ENCODE measurements around the gene SVBP. TPM values are rescaled to one million over a fixed set of nuclear protein-coding genes. Genes with fewer than 3 reads are reported as not detected.
"Not testable (repeated sequence)": the region's sequence is repeated elsewhere in the genome, so short reads cannot be mapped to it uniquely, and the experiment has no call there.

SVBP gene, protein sequence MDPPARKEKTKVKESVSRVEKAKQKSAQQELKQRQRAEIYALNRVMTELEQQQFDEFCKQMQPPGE
- total RNA-seq = 18.7 and 20.0 TPM in 2 replicates

DNA sequence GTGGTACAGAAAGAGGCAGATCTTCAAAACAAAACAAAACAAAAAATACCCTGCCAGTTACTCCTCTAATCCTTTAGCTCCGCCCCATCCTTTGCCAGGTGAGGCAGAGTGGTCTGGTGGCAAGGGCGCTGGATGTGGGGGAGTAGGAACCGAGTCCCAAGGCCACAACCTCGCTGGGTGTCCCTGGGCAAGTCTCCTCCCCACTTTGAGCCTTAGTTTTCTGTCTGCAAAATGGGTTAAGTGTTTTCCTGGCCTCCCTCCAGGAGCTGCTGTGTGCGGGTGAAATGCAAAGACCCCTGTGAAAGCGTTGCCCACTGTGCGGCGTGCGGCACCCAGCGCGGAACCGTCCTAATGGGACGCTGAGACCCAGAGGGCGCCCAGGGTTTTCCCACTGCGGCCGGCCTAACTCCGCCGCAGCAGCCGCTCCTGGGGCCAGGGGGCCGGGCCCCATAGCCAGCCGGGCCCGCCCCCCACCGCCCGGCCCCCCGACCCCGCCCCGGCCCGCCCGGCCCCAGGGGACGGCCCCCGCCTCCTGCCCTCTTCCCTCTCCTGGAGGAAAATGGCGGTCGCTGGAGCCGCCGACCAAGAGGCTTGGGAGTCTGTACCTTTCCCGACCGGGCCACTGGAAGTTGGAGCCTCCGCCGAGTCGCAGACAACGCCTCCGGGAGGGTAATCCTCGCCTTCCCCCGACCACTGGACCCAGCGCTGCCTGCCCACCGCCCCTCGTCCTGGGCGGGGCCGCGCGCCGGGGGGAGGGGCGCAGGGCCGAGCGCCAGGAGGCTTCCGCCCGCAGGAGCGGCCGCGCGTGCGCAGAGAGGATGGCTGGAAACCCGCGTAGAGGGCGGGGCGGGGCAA is at the start of gene SVBP, which contains the start of gene ERMAP:
Gene SVBP, minus strand, starts transcription at position 813 of the 855 bp plus-strand sequence. CDS start 853 bp downstream, outside the sequence.
Gene ERMAP, plus strand, starts transcription at position 538 of the 855 bp plus-strand sequence. CDS start 13,327 bp downstream, outside the sequence.
- peak; percentile 89 to 93 for DNase-seq (ENCODE audit: low read depth in 2 of 2)

- no peak for DNase-seq (ENCODE audit: low read depth in 2 of 2)
Measured at GRCh38 chr1:42866549-42866948, 49.4 kb upstream of the SVBP start.

- no peak for DNase-seq (ENCODE audit: low read depth in 2 of 2)
Measured at GRCh38 chr1:42861014-42861399, 43.8 kb upstream of the SVBP start.

- no peak for DNase-seq (ENCODE audit: low read depth in 2 of 2)
Measured at GRCh38 chr1:42860339-42861013, 43.3 kb upstream of the SVBP start.

GRCh38 chr1:42859366-42859765 is 42.2 kb upstream of the SVBP start:
- not testable (repeated sequence) for DNase-seq (ENCODE audit: low read depth in 2 of 2)

DNA sequence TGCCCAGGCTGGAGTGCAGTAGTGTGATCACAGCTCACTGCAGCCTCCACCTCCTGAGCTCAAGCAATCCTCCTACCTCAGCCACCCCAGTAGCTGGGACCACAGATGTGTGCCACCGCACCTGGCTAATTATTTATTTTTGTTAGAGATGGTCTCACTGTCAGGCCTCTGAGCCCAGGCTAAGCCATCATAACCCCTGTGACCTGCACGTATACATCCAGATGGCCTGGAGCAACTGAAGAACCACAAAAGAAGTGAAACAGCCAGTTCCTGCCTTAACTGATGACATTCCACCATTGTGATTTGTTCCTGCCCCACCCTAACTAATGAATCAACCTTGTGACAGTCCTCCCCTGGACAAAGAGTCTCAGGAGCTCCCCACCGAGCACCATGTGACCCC is 39.4 kb upstream of the SVBP start:
- DNase-seq (ENCODE audit: low read depth in 2 of 2) = not testable (repeated sequence)

DNA sequence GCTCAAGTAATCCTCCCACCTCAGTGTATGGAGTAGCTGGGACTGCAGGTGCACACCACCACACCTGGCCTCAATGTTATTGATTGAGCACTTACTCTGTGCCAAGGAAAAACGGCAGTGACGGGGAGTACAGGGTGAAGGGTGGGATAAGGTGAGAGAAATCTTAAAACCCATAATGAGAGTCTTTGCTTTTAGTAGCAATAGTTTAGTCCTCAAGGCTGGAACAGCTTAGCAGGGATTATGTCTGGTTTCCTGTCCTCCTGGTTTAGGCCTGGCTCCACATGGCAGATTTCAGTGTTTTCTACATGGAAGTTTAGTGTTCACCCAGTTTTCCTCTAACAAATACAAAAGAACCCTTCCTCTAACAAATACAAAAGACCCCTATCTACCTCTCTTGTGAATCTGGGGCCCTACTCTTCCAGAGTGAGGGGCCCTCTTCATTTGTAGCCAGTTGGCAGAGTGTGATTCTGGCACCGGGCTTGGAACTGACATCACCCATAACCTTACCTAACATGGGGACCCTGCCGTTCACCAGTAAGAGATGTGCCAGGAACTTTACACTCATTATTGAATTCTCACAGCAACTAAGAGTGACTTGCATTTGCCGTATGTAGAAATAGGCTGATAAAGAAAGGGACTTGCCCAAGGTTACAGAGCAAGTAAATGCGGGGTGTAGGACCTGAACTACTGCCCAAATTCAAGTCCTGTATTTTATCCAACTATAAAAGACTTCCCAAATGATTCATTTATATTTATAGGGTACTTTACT is 36.1 kb upstream of the SVBP start:
- no peak for DNase-seq (ENCODE audit: low read depth in 2 of 2)

DNA sequence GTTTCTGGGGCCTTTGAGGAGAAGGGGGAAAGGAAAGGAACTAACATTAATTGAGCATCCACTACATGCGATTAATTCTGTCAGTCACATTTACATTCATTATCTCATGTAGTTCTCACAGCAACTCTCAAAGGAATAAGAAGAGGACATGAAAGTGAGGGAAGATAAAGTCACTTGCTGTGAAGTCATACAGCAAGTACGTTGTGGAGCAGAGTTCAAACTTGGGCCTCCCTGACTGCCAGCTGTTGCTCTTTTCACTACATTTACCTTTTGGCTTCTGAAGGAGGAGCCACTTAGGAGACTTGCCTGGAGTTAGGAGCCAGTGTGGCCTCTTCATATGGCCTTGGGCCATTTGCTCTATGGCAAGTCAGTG is 35.4 kb upstream of the SVBP start:
- no peak for DNase-seq (ENCODE audit: low read depth in 2 of 2)

- no peak for DNase-seq (ENCODE audit: low read depth in 2 of 2)
Measured at GRCh38 chr1:42851960-42852607, 34.9 kb upstream of the SVBP start.

GRCh38 chr1:42851420-42851819 is 34.2 kb upstream of the SVBP start:
- no peak for DNase-seq (ENCODE audit: low read depth in 2 of 2)

DNA sequence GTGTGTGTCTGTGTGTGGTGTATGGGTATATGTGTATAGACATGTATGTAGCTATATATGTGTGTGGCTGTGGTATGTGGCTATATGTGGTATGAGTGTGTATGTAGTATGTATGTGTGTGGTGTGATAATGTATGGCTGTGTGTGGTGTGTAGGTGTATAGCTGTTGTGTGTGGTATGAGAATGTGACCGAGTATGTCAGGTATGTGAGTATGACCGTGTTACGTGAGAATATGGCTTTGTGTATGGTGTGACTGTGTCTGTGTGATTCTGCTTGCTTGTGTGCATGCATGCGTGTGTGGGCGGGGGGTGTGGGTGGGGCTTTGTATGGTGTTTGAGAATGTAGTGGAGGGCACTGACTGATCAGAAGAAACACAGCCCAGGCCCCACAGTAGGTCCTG is 32.7 kb upstream of the SVBP start:
- DNase-seq (ENCODE audit: low read depth in 2 of 2) = no peak

- DNase-seq (ENCODE audit: low read depth in 2 of 2) = no peak
Measured at GRCh38 chr1:42848823-42849537, 31.8 kb upstream of the SVBP start.

- no peak for DNase-seq (ENCODE audit: low read depth in 2 of 2)
Measured at GRCh38 chr1:42847721-42848460, 30.7 kb upstream of the SVBP start.

DNA sequence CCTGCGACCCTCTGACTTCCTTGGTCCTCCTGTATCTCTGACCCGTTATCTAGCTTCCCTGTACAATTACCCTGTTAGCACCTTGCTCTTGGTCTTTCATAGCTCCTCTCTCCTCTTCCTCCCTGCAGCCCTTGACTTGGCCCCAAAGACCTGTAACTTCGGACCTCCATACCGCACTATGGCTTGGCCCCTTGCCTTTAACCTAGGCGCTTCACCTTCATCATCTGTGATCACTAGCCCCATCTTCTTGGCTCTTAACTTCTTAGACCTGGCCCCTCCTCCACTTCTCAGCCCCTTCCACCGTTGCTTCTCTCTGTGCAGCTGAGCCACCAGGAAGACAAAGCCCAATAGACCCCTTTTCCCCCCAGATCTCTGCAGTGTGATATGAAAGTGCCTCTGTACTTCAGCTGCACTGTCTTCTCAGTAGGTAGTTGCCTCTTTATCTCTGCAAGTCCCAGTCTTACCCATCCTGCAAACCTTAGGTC is 30.0 kb upstream of the SVBP start:
- DNase-seq (ENCODE audit: low read depth in 2 of 2) = no peak

GRCh38 chr1:42846257-42847110 is 29.3 kb upstream of the SVBP start, which contains the start of gene ZNF691:
Gene ZNF691, plus strand, starts transcription at chr1:42846613. Its CDS starts 3,046 bp downstream, at chr1:42849659.
- peak; percentile 96 to 98 for DNase-seq (ENCODE audit: low read depth in 2 of 2)

DNA sequence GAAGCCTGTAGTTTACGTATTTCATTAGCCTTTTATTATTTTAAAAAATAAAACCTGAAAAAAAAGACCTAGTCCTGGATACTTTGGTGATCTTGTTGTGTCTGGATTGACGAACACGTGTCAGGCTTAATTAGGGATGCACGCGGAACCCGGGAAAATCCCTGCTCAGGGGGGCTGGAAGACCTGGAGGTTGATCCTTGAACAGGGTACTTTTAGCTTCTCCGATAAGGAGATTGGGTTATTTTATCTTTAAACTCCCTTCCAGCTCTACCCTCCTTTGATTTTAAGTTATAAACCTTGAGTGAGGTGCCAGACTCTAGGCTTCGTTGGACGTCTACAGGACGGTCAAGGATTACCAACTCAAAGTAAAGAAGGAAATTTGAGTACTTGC is 28.7 kb upstream of the SVBP start:
- peak in 1 of 2 donors; percentile 4 for DNase-seq (ENCODE audit: low read depth in 2 of 2)

DNA sequence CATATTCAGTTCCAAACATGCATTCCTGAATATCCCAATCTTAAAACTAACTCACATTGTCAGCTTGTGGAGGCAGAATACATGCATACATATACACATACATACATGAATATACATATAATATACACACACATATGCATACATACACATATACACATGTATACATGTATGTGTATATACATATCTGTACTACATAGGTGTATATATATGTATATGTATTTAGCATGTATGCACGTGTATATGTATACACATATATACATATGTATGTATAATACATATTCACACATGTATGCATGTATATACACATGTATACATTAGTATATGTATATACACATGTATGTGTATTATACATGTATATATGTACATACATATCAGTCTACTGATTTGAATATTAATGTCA is 28.0 kb upstream of the SVBP start:
- no peak for DNase-seq (ENCODE audit: low read depth in 2 of 2)

DNA sequence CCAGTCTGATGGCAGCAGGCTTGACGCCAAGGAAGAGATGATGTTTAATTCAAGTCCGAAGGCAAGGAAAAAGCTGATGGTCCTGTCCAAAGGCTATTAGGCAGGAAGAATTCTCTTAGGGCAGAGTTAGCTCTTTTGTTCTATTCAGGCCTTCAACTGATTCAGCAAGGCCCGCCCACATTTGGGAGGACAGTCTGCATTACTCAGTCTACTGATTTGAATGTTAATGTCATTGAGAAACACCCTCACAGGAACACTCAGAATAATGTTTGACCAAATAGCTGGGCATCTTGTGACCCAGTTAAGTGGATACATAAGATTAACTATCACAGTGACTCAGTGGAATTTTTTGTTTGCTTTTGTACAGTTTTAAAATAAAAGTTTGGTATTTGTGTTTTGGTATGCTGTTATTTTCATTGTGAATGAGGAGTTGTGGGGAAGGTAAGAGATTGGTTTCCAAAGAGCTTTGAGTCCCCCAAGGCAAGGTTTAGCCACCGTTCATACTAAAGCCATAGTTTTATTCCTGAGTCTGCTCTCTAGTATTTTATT is 27.5 kb upstream of the SVBP start:
- DNase-seq (ENCODE audit: low read depth in 2 of 2) = no peak
